Measurements from ENCODE around the gene ZNF771. TPM values are rescaled to one million over a fixed set of nuclear protein-coding genes. Genes with fewer than 3 reads are reported as not detected.

Gene ZNF771
- total and polyA plus RNA-seq, 2 donors (not counting 3 experiments of a cell fraction or from before 2014, with no cell fraction given): 11.7 to 16.8 TPM

DNA sequence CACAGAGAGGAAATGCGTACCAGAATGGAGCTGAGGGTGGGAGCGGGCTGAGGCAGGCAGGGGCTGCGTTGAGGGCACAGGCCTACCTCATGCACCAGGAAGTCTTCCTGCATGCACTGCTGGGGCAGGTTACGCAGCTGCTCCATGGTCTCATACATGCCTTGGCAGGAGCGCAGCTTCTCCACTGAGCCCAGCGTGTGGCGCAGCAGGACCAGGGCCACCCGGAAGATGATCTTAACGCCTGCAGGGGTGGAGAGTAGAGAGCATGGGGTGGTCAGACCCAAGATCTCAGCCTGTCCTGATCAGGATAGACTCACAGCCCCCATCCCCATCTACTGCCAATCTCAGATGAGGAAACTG is 48.8 kb upstream of the ZNF771 start:
- Histone ChIP-seq H3K27ac (ENCODE audit: insufficient read depth, low read depth, low read length) (no peak overlapping the region), H3K4me1 (ENCODE audit: control insufficient read depth, extremely low read depth, insufficient read depth, low read length) (peaks cover 14% of the 10 kb centered on the region), H3K9me3 (replicated peaks; ENCODE audit: control insufficient read depth, insufficient read depth, low read length) (no peaks in the 10 kb centered on the region), H3K4me2 (ENCODE audit: insufficient read depth, low read length) (no peak overlapping the region), H2AFZ (ENCODE audit: low read depth, low read length) (no peak overlapping the region), H3K36me3 (ENCODE audit: control insufficient read depth in 2 of 2, extremely low read depth in 1 of 2, insufficient read depth in 2 of 2, low read length in 2 of 2) (peaks cover 0 to 27% of the 10 kb centered on the region in 2 experiments), H4K20me1 (replicated peaks; ENCODE audit: control insufficient read depth, extremely low read depth, insufficient read depth, low read length) (no peaks in the 10 kb centered on the region), H3K9ac (replicated peaks; ENCODE audit: extremely low read depth, insufficient read depth, low read length) (no peak overlapping the region), H3K27me3 (ENCODE audit: control insufficient read depth in 2 of 2, insufficient read depth in 2 of 2, low read length in 2 of 2) (no peaks in the 10 kb centered on the region), H3K9me1 (replicated peaks; ENCODE audit: control insufficient read depth, extremely low read depth, insufficient read depth, low read length) (no peaks in the 10 kb centered on the region), H3K79me2 (ENCODE audit: control insufficient read depth, insufficient read depth, low read length) (peaks cover 34% of the 10 kb centered on the region), H3K4me3 (replicated peaks in 1 of 3; ENCODE audit: insufficient read depth in 1 of 3, low read depth in 1 of 3, low read length in 3 of 3) (no peak overlapping the region)
- TF ChIP-seq POLR2A (IDR thresholded peaks at IDR 0.05; ENCODE audit: low read depth, low read length) (no peak), EZH2 (IDR thresholded peaks at IDR 0.05; ENCODE audit: borderline replicate concordance, low read depth, low read length, severe bottlenecking) (no peak), GATA2 (IDR thresholded peaks at IDR 0.05; ENCODE audit: insufficient read depth, insufficient read length, low read depth, low read length) (no peak), JUN (IDR thresholded peaks at IDR 0.05; ENCODE audit: borderline replicate concordance, insufficient read depth, insufficient read length, low read depth) (no peak), POLR2AphosphoS5 (IDR thresholded peaks at IDR 0.05; ENCODE audit: insufficient read depth, low read depth, low read length) (no peak), MYC (IDR thresholded peaks at IDR 0.05; ENCODE audit: low read depth, low read length) (no peak), FOS (IDR thresholded peaks at IDR 0.05; ENCODE audit: borderline replicate concordance, insufficient read depth, low read length) (no peak)
- TF ChIP-seq, protein P1, sequence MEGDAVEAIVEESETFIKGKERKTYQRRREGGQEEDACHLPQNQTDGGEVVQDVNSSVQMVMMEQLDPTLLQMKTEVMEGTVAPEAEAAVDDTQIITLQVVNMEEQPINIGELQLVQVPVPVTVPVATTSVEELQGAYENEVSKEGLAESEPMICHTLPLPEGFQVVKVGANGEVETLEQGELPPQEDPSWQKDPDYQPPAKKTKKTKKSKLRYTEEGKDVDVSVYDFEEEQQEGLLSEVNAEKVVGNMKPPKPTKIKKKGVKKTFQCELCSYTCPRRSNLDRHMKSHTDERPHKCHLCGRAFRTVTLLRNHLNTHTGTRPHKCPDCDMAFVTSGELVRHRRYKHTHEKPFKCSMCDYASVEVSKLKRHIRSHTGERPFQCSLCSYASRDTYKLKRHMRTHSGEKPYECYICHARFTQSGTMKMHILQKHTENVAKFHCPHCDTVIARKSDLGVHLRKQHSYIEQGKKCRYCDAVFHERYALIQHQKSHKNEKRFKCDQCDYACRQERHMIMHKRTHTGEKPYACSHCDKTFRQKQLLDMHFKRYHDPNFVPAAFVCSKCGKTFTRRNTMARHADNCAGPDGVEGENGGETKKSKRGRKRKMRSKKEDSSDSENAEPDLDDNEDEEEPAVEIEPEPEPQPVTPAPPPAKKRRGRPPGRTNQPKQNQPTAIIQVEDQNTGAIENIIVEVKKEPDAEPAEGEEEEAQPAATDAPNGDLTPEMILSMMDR (IDR thresholded peaks at IDR 0.05; ENCODE audit: extremely low read depth in 1 of 2, insufficient read depth in 1 of 2, low read depth in 1 of 2, low read length in 2 of 2): no peak
- TF ChIP-seq, protein P2, sequence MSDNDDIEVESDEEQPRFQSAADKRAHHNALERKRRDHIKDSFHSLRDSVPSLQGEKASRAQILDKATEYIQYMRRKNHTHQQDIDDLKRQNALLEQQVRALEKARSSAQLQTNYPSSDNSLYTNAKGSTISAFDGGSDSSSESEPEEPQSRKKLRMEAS (IDR thresholded peaks at IDR 0.05; ENCODE audit: insufficient read depth, insufficient read length): no peak
- ChIA-PET POLR2A (no interaction called here), CTCF (no interaction called here)
- FAIRE-seq (no peak), DNase-seq (ENCODE audit: low read depth, low spot score) (no peak)
- BruUV-seq (replicated peaks): no TSS peak
- intact Hi-C loops (cut with micrococcal nuclease): no loop called here
- dilution Hi-C loops (cut with MboI; ENCODE audit: extremely low pct_ligation_motif_present, low sequenced_read_pairs): no loop called here

All from endothelial cell of umbilical vein (primary cell).